Epithelial cell of proximal tubule (primary cell): ENCODE results near the gene TMED8. TPM values are rescaled to one million over a fixed set of nuclear protein-coding genes. Genes with fewer than 3 reads are reported as not detected.

Experiments used
- DNase-seq: peaks from one replicate; pipeline ENCODE4 v3.0.0-alpha.2; 2011; ENCODE audit warnings: low read depth
- H3K4me3 ChIP-seq: 2 replicates; pipeline ENCODE4 v1.5.1; 2011; ENCODE audit warnings: low read depth, mild to moderate bottlenecking, low read length
- CTCF ChIP-seq: conservative IDR thresholded peaks from 2 replicates; pipeline ENCODE4 v1.5.1; 2012; ENCODE audit warnings: low read depth, mild to moderate bottlenecking, low read length
- total RNA-seq: library from RNA; depleted of rRNA; stranded (reverse); fragments of >200 nt; gene quantifications from 2 replicates; pipeline ENCODE4 v1.2.3, GENCODE V29; 2015

The TMED8 gene
- total RNA-seq, 1 donor from 2014 or later: 9.9 TPM

- no peak for DNase-seq
These were observed 1.8 kb upstream of the TMED8 start for GRCh38 chr14:77378701-77379100.

GRCh38 chr14:77377502-77377844, 579 bp upstream of the TMED8 start:
- peak overlapping the region; percentile 90 for H3K4me3 ChIP-seq
- DNase-seq: no peak
- no peak for TF ChIP-seq CTCF

More at GRCh38 chr14:77378701-77379100, 1.8 kb upstream of the TMED8 start:
- H3K4me3 ChIP-seq: no peak overlapping the region
- no peak for TF ChIP-seq CTCF

- no peak for DNase-seq
- TF ChIP-seq CTCF: no peak
- peak overlapping the region; percentile 90 for H3K4me3 ChIP-seq
These were observed 722 bp downstream of the TMED8 start for GRCh38 chr14:77375973-77376770.

GRCh38 chr14:77375164-77375950, 1.5 kb downstream of the TMED8 start:
- TF ChIP-seq CTCF: no peak
- peak overlapping the region; percentile 90 for H3K4me3 ChIP-seq

GRCh38 chr14:77372304-77372841, 4.5 kb downstream of the TMED8 start:
- peak; percentile 32 for DNase-seq
- peak overlapping the region; percentile 12 for H3K4me3 ChIP-seq

More at GRCh38 chr14:77375164-77375950, 1.5 kb downstream of the TMED8 start:
- no peak for DNase-seq

GRCh38 chr14:77369285-77369684, 7.6 kb downstream of the TMED8 start:
- no peak for TF ChIP-seq CTCF
- DNase-seq: no peak
- H3K4me3 ChIP-seq: no peak overlapping the region

More at GRCh38 chr14:77372304-77372841, 4.5 kb downstream of the TMED8 start:
- no peak for TF ChIP-seq CTCF
